Muscle layer of colon (tissue), 2 donors: ENCODE data around the gene FAM184A.
A peak's percentile ranks its signal among the peaks of the same experiment; 100 is the strongest.
"Not testable (repeated sequence)": the region's sequence is repeated elsewhere in the genome, so short reads cannot be mapped to it uniquely, and the experiment has no call there.

Experiments
- H3K27ac ChIP-seq: one replicate; pipeline ENCODE4 v1.7.0; 2013; ENCODE audit warnings: low read depth, mild to moderate bottlenecking, low read length, moderate library complexity
- H3K27me3 ChIP-seq, 2 donors: one replicate each; pipeline ENCODE4 v1.7.0; 2013; ENCODE audit warnings: low read length in 2 of 2, mild to moderate bottlenecking in 2 of 2; ENCODE audit not compliant: insufficient read depth in 2 of 2, control insufficient read depth in 1 of 2
- H3K36me3 ChIP-seq: one replicate; pipeline ENCODE4 v1.7.0; 2013; ENCODE audit warnings: mild to moderate bottlenecking, low read length; ENCODE audit not compliant: insufficient read depth
- H3K4me1 ChIP-seq: one replicate; pipeline ENCODE4 v1.7.0; 2013; ENCODE audit warnings: mild to moderate bottlenecking, low read length; ENCODE audit not compliant: insufficient read depth
- H3K4me3 ChIP-seq, 2 donors: one replicate each; pipeline ENCODE4 v1.7.0; 2013; ENCODE audit warnings: low read length in 2 of 2, low read depth in 1 of 2, mild to moderate bottlenecking in 1 of 2, moderate library complexity in 1 of 2
- H3K9ac ChIP-seq: one replicate; pipeline ENCODE4 v1.7.0; 2013; ENCODE audit warnings: low read length
- H3K9me3 ChIP-seq: one replicate; pipeline ENCODE4 v1.7.0; 2013; ENCODE audit warnings: mild to moderate bottlenecking, low read length
- donor health status: abdominal sarcoma.
- donor health status: Adenocarcinoma of cecum.

Gene FAM184A

GRCh38 chr6:119113961-119114360 lies 35.5 kb upstream of the FAM184A start:
- no peak overlapping the region for H3K4me3 ChIP-seq
- H3K36me3 ChIP-seq, result no peaks in the 10 kb centered on the region
- no peaks in the 10 kb centered on the region for H3K9me3 ChIP-seq
- no peaks in the 10 kb centered on the region for H3K27me3 ChIP-seq
- no peak overlapping the region for H3K27ac ChIP-seq
- H3K4me1 ChIP-seq, result no peaks in the 10 kb centered on the region
- no peak overlapping the region for H3K9ac ChIP-seq

- Histone ChIP-seq H3K4me3 (no peak overlapping the region), H3K9ac (no peak overlapping the region), H3K27me3 (no peaks in the 10 kb centered on the region), H3K27ac (no peak overlapping the region), H3K4me1 (no peaks in the 10 kb centered on the region), H3K36me3 (no peaks in the 10 kb centered on the region), H3K9me3 (no peaks in the 10 kb centered on the region)
These were observed 34.5 kb upstream of the FAM184A start for GRCh38 chr6:119112812-119113530.

- no peak overlapping the region for H3K9ac ChIP-seq
- no peaks in the 10 kb centered on the region for H3K36me3 ChIP-seq
- no peaks in the 10 kb centered on the region for H3K9me3 ChIP-seq
- H3K27ac ChIP-seq, result no peak overlapping the region
- no peak overlapping the region for H3K4me3 ChIP-seq
- no peaks in the 10 kb centered on the region for H3K4me1 ChIP-seq
- no peaks in the 10 kb centered on the region for H3K27me3 ChIP-seq
These were observed 32.4 kb upstream of the FAM184A start for GRCh38 chr6:119110601-119111548.

- Histone ChIP-seq H3K4me3 (no peak overlapping the region), H3K9ac (no peak overlapping the region), H3K9me3 (no peaks in the 10 kb centered on the region), H3K36me3 (no peaks in the 10 kb centered on the region), H3K27me3 (no peaks in the 10 kb centered on the region), H3K27ac (no peak overlapping the region), H3K4me1 (no peaks in the 10 kb centered on the region)
These were observed 31.3 kb upstream of the FAM184A start for GRCh38 chr6:119109654-119110325.

GRCh38 chr6:119108076-119108475 lies 29.6 kb upstream of the FAM184A start:
- H3K4me1 ChIP-seq, result no peaks in the 10 kb centered on the region
- H3K27me3 ChIP-seq, result no peaks in the 10 kb centered on the region
- H3K9me3 ChIP-seq, result no peaks in the 10 kb centered on the region
- no peak overlapping the region for H3K4me3 ChIP-seq
- H3K9ac ChIP-seq, result no peak overlapping the region
- H3K36me3 ChIP-seq, result no peaks in the 10 kb centered on the region
- no peak overlapping the region for H3K27ac ChIP-seq

GRCh38 chr6:119105282-119105681 lies 26.8 kb upstream of the FAM184A start:
- Histone ChIP-seq H3K4me3 (no peak overlapping the region), H3K27ac (no peak overlapping the region), H3K27me3 (no peaks in the 10 kb centered on the region)

GRCh38 chr6:119102901-119103300 lies 24.4 kb upstream of the FAM184A start:
- Histone ChIP-seq H3K27ac (no peak overlapping the region), H3K4me3 (no peak overlapping the region), H3K9me3 (no peaks in the 10 kb centered on the region), H3K27me3 (no peaks in the 10 kb centered on the region), H3K4me1 (no peaks in the 10 kb centered on the region), H3K9ac (no peak overlapping the region), H3K36me3 (no peaks in the 10 kb centered on the region)

More at GRCh38 chr6:119105282-119105681, 26.8 kb upstream of the FAM184A start:
- Histone ChIP-seq H3K36me3 (no peaks in the 10 kb centered on the region), H3K4me1 (no peaks in the 10 kb centered on the region), H3K9ac (no peak overlapping the region), H3K9me3 (no peaks in the 10 kb centered on the region)

GRCh38 chr6:119100115-119100514 lies 21.7 kb upstream of the FAM184A start:
- Histone ChIP-seq H3K27me3 (no peaks in the 10 kb centered on the region), H3K4me3 (no peak overlapping the region), H3K9ac (no peak overlapping the region), H3K36me3 (no peaks in the 10 kb centered on the region), H3K4me1 (peaks cover 17% of the 10 kb centered on the region), H3K27ac (no peak overlapping the region), H3K9me3 (no peaks in the 10 kb centered on the region)

- H3K9ac ChIP-seq, H3K27ac ChIP-seq, H3K36me3 ChIP-seq, H3K27me3 ChIP-seq, H3K4me3 ChIP-seq, H3K9me3 ChIP-seq: not testable (repeated sequence)
- peaks cover 17% of the 10 kb centered on the region for H3K4me1 ChIP-seq
These were observed 19.4 kb upstream of the FAM184A start for GRCh38 chr6:119097815-119098361.

GRCh38 chr6:119096721-119097565 lies 18.5 kb upstream of the FAM184A start:
- Histone ChIP-seq H3K36me3 (no peaks in the 10 kb centered on the region), H3K4me1 (peaks cover 17% of the 10 kb centered on the region), H3K9me3 (no peaks in the 10 kb centered on the region), H3K27ac (peak overlapping the region; percentile 42), H3K4me3 (no peak overlapping the region), H3K9ac (no peak overlapping the region), H3K27me3 (no peaks in the 10 kb centered on the region)
